Neural progenitor cell (in vitro differentiated cells): ENCODE data around the gene TBL1X.

Experiments
- EZH2 ChIP-seq: fragments of 200-600 bp; sonication (generic); IDR thresholded peaks from 2 replicates; pipeline ENCODE4 v1.6.1; 2017; ENCODE audit warnings: antibody characterized with exemption, mild to moderate bottlenecking, moderate library complexity
- EZH2phosphoT487 ChIP-seq: fragments of 200-600 bp; sonication (generic); IDR thresholded peaks from 2 replicates; pipeline ENCODE4 v1.6.1; 2017; ENCODE audit warnings: antibody characterized with exemption
- TF ChIP-seq, protein P1 (sequence below): fragments of 200-600 bp; sonication (generic); IDR thresholded peaks from 2 replicates; pipeline ENCODE4 v1.5.1; 2017; ENCODE audit warnings: antibody characterized with exemption, mild to moderate bottlenecking

- TF ChIP-seq, protein P1, sequence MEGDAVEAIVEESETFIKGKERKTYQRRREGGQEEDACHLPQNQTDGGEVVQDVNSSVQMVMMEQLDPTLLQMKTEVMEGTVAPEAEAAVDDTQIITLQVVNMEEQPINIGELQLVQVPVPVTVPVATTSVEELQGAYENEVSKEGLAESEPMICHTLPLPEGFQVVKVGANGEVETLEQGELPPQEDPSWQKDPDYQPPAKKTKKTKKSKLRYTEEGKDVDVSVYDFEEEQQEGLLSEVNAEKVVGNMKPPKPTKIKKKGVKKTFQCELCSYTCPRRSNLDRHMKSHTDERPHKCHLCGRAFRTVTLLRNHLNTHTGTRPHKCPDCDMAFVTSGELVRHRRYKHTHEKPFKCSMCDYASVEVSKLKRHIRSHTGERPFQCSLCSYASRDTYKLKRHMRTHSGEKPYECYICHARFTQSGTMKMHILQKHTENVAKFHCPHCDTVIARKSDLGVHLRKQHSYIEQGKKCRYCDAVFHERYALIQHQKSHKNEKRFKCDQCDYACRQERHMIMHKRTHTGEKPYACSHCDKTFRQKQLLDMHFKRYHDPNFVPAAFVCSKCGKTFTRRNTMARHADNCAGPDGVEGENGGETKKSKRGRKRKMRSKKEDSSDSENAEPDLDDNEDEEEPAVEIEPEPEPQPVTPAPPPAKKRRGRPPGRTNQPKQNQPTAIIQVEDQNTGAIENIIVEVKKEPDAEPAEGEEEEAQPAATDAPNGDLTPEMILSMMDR, result no peak
- TF ChIP-seq EZH2 (no peak), EZH2phosphoT487 (no peak)
These were observed 57.7 kb downstream of the TBL1X start for GRCh38 chrX:9522378-9523155.
